ENCODE measurements around the gene VPS50. TPM values are rescaled to one million over a fixed set of nuclear protein-coding genes. Genes with fewer than 3 reads are reported as not detected.

Gene VPS50
- total RNA-seq, 1 experiment from 2014 or later = 15.2 TPM

- TF ChIP-seq CTCF (IDR thresholded peaks at IDR 0.05; ENCODE audit: unreplicated experiment) = no peak
- Mint-ChIP-seq H3K27ac (ENCODE audit: low read depth, unreplicated experiment) (no peak overlapping the region), H3K4me3 (ENCODE audit: unreplicated experiment) (no peak overlapping the region), H3K9me3 (ENCODE audit: unreplicated experiment) (no peaks in the 10 kb centered on the region), H3K4me1 (ENCODE audit: insufficient read depth, unreplicated experiment) (no peaks in the 10 kb centered on the region), H3K36me3 (ENCODE audit: insufficient read depth, unreplicated experiment) (no peaks in the 10 kb centered on the region), H3K27me3 (ENCODE audit: insufficient read depth, unreplicated experiment) (peaks cover 93% of the 10 kb centered on the region)
- no TSS peak for BruUV-seq (replicated peaks)
- POLR2A ChIA-PET = no interaction called here
- CTCF ChIA-PET = interaction anchor here (0.6 to 1.3 kb wide), 2 partner anchors 16 to 24 kb away, joined by 3 to 4 read pairs; no protein-coding TSS in a partner anchor
- DNase-seq (ENCODE audit: unreplicated experiment) = no peak
- intact Hi-C loops (cut with micrococcal nuclease) = no loop called here
Measured at GRCh38 chr7:93203496-93203895, 28.7 kb upstream of the VPS50 start.

- Mint-ChIP-seq H3K27ac (ENCODE audit: low read depth, unreplicated experiment) (no peak overlapping the region), H3K36me3 (ENCODE audit: insufficient read depth, unreplicated experiment) (no peaks in the 10 kb centered on the region), H3K9me3 (ENCODE audit: unreplicated experiment) (no peaks in the 10 kb centered on the region), H3K27me3 (ENCODE audit: insufficient read depth, unreplicated experiment) (peaks cover 92% of the 10 kb centered on the region), H3K4me3 (ENCODE audit: unreplicated experiment) (no peak overlapping the region), H3K4me1 (ENCODE audit: insufficient read depth, unreplicated experiment) (no peaks in the 10 kb centered on the region)
- ChIA-PET POLR2A (no interaction called here), CTCF (interaction anchor here (0.6 kb wide), 1 partner anchor 146 kb away, joined by 3 read pairs; no protein-coding TSS in a partner anchor)
- intact Hi-C loops (cut with micrococcal nuclease) = no loop called here
- BruUV-seq (replicated peaks) = no TSS peak
- DNase-seq (ENCODE audit: unreplicated experiment) = no peak
- no peak for TF ChIP-seq CTCF (IDR thresholded peaks at IDR 0.05; ENCODE audit: unreplicated experiment)
Measured at GRCh38 chr7:93205046-93205445, 27.1 kb upstream of the VPS50 start.

- no peak for DNase-seq (ENCODE audit: unreplicated experiment)
- Mint-ChIP-seq H3K27me3 (ENCODE audit: insufficient read depth, unreplicated experiment) (peaks cover 35% of the 10 kb centered on the region), H3K4me1 (ENCODE audit: insufficient read depth, unreplicated experiment) (no peaks in the 10 kb centered on the region), H3K27ac (ENCODE audit: low read depth, unreplicated experiment) (no peak overlapping the region), H3K9me3 (ENCODE audit: unreplicated experiment) (no peaks in the 10 kb centered on the region), H3K4me3 (ENCODE audit: unreplicated experiment) (no peak overlapping the region), H3K36me3 (ENCODE audit: insufficient read depth, unreplicated experiment) (no peaks in the 10 kb centered on the region)
- BruUV-seq (replicated peaks) = no TSS peak
- TF ChIP-seq CTCF (IDR thresholded peaks at IDR 0.05; ENCODE audit: unreplicated experiment) = no peak
- ChIA-PET POLR2A (interaction anchor here (0.7 kb wide), 1 partner anchor 17 kb away, joined by 3 read pairs; no protein-coding TSS in a partner anchor), CTCF (interaction anchor here (0.9 to 1.4 kb wide), 2 partner anchors 9 to 16 kb away, joined by 4 to 5 read pairs; no protein-coding TSS in a partner anchor)
- intact Hi-C loops (cut with micrococcal nuclease) = no loop called here
Measured at GRCh38 chr7:93211228-93211818, 20.8 kb upstream of the VPS50 start.

- no peaks in the 10 kb centered on the region for H3K4me1 Mint-ChIP-seq (ENCODE audit: insufficient read depth, unreplicated experiment)
- BruUV-seq (replicated peaks) = no TSS peak
- TF ChIP-seq CTCF (IDR thresholded peaks at IDR 0.05; ENCODE audit: unreplicated experiment) = no peak
- H3K27ac Mint-ChIP-seq (ENCODE audit: low read depth, unreplicated experiment) = no peak overlapping the region
- H3K27me3 Mint-ChIP-seq (ENCODE audit: insufficient read depth, unreplicated experiment) = peaks cover 21% of the 10 kb centered on the region
- H3K36me3 Mint-ChIP-seq (ENCODE audit: insufficient read depth, unreplicated experiment) = no peaks in the 10 kb centered on the region
- no peak for DNase-seq (ENCODE audit: unreplicated experiment)
- ChIA-PET POLR2A (no interaction called here), CTCF (interaction anchor here (1.0 kb wide), 1 partner anchor 14 kb away, joined by 4 read pairs; the partner anchor contains the start of gene HEPACAM2)
- H3K9me3 Mint-ChIP-seq (ENCODE audit: unreplicated experiment) = no peaks in the 10 kb centered on the region
- H3K4me3 Mint-ChIP-seq (ENCODE audit: unreplicated experiment) = no peak overlapping the region
- intact Hi-C loops (cut with micrococcal nuclease) = no loop called here
Measured at GRCh38 chr7:93212881-93213280, 19.3 kb upstream of the VPS50 start.

Measured in MCF 10A (cell line).